ENCODE results near the gene CUEDC2.
A peak's percentile ranks its signal among the peaks of the same experiment; 100 is the strongest.

The CUEDC2 gene

DNA sequence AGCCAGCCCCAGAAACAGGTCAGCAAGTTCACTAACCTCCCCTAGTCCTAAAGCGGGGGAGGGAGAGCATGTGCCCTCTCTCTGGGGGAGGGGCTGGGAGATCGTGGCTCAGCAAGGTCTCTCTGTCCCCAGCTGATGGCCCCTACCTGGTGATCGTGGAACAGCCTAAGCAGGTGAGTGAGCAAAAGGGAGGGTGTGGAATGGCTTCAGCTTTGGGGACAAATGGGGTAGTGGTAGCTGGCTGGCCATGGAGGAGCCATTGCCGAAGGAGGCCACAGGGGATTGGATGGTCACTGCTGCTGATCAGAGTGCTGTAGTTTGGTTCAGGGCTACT, 36.1 kb downstream of the CUEDC2 start:
- DNase-seq = no peak

DNA sequence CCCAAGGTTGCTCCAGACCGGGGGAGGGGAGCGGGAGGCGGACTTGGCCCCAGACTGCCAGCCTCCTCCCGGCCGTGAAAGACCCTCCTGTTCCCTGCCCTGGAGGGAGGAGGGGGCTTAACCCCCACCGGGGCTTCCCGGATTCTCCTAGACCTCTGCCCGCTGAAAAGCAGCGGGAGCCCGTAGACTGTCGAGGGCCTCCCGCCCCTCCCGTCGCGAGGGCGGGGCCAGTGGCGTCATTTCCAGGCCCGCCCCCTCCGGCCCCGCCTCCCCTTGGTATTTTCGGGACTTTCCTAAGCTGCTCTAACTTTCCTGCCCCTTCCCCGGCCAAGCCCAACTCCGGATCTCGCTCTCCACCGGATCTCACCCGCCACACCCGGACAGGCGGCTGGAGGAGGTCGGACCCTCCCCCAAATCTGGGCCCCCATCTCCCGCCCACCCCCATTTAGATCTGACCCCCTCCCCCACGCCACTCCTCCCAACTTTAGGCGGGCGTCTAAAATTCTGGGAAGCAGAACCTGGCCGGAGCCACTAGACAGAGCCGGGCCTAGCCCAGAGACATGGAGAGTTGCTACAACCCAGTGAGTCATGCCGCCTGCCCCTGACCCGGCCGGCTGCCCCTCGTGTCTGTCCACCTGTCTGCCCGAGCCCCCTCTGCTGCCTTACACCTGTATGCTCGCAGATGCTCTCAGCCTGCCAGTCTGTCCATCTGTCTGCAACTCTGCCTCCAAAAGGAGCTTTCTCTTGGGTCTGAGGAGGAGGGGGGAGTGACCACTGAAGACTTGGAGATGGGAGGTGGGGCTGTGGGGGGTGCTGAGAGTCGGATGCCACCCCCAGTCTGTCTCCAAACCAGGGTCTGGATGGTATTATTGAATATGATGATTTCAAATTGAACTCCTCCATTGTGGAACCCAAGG, 36.7 kb downstream of the CUEDC2 start, which contains the start of gene NFKB2:
Gene NFKB2 (plus strand): TSS at position 306 of the 917 bp plus-strand sequence. CDS start 255 bp downstream, at position 561.
- peak; percentile 65 to 77 for DNase-seq

- DNase-seq = no peak
These were observed 37.5 kb downstream of the CUEDC2 start for GRCh38 chr10:102394801-102395399.

DNA sequence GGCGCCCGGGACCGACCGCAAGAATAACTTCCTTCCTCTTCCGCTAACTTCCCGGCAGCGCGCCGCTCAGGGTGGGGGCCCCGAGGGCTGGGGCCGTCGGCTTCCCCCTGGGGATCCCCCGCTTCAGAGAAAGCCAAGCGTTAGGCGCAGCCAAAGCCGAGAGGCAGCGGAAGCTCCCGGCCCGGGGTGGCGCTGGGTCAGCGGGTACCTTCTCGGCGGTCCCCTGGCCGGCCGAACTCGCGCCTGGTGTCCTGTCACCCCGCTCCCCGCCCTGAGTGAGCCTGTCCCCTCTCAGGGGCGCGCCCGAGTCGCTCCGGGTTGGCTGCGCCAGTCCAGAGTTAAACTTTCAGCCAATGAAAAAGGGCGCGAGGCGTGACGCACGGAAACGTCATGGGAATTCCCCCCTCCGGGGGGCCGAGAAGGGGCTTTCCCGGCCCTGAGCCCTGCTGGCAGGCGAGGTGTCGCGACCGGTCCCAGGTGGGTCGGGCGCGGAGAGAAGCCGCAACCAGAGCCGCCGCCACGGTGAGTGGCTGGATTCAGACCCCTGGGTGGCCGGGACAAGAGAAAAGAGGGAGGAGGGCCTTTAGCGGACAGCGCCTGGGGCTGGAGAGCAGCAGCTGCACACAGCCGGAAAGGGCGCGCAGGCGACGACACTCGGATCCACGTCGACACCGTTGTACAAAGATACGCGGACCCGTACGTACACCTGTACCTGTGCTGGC, 38.1 kb downstream of the CUEDC2 start:
- peak; percentile 57 to 87 for DNase-seq

DNA sequence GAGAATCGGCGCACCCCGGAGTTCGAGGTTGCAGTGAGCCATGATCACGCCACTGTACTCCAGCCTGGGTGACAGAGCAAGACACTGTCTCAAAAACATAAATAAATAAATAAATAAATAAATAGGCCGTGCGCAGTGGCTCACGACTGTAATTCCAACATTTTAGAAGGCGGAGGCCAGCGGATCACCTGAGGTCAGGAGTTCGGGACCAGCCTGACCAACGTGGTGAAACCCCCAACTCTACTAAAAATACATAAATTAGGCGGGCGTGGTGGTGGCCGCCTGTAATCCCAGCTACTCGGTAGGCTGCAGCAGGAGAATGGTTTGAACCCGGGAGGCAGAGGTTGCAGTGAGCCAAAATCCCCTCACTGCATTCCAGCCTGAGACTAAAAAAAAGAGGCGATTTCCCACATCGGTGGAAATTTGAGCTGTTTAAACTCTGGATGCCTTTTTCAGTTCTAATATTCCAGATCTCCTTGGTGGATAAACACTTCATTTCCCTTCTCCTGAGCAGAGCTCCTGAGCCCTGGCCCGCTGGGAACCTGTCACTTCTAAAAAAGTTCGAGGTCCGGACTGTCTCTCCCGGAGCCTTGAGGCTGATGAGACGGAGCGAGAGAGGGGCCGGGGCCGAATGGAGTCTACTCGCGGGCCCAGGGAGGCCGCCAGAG, 38.8 kb downstream of the CUEDC2 start:
- DNase-seq = no peak

DNA sequence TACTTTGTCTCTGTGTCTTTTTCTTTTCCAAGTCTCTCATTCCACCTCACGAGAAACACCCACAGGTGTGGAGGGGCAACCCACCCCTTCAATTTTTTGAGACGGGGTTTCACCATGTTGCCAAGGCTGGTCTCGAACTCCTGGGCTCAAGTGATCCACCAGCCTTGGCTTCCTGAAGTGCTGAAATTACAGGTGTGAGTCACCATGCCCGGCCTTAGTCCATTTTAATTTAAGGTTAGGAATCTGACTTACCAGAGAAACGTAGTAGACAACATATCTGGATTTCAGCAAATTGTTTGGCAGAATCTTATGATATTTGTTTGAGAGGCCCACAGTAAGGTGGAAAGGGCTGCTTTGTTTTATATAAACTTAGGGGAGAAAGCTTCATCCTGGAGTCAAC, 40.1 kb downstream of the CUEDC2 start:
- no peak for DNase-seq

- no peak for DNase-seq
These were observed 42.5 kb downstream of the CUEDC2 start for GRCh38 chr10:102389894-102390293.

DNA sequence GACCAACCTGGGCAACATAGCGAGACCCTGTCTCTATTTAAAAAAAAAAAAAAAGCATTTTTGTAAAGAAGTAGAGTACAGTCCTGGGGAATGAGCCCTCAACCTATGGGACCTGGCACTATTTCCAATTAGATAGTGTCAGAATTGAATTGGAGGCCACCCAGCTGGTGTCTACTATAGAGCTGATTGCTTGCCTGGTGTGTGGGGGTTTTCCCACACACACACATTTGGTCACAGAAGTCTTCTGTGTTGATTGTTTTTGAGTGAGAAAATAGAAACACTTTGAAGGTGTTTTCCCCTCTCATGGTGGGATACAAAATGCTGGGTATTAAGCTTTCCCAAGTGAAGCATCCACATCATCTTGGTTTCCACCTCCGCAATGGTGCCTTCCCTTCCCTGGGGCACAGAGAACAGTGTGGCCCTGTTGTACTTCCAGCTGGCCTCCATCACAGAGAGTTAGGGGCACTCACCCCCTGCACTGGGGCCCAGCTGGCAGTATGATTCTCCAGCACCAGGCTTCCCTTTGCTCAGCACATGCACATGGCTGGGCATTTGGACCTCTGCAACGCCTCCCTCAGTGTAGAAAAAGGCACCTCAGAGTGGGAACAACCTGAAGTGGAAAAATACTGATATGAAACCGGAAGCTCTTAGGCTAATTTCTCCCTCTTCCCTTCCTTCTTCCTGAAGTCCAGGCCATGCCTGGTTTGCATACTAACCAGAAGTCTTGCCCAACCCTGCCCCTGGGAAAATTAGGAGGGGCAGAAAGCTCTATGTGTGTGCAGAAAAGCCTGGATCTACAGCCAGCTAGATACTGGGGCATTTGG, 47.6 kb downstream of the CUEDC2 start:
- no peak for DNase-seq

DNA sequence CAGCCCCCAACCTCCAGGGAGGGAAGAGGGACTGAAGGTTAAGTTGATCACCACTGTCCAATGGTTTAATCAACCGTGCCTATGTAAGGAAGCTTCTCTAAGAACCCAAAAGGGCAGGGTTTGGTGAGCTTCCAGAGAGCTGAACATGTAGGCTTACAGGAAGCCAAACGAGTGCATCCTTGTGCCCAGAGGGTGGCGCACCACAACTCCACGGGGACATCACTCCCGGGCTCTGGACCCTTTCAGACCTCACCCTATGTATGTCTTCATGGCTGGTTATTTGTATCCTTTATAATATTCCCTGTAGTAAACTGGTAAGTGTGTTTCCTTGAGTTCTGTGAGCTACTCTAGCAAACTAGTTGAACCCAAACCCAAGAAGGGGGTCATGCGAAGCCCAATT, 48.3 kb downstream of the CUEDC2 start:
- no peak for DNase-seq

DNA sequence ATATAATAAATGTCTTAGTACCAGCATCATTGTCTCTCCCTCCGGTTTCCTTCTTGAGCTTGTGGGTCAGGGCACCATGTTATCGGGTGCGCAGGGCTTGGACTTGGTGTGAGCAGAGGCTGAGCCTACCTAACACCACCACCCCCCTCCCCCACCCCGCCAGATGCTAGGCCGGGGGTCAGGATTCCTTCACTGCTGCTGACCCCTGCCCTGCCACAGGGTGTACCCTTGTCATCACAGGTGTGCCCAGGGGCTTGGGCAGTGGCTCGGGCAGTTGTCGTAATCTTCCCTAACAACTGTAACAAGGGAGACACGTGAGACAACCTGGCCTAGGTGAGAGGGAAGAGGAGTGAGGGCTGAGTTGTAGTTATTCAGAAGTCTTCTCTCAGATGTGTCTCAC, 49.5 kb downstream of the CUEDC2 start:
- no peak for DNase-seq

- no peak for DNase-seq
These were observed 50.4 kb downstream of the CUEDC2 start for GRCh38 chr10:102381983-102382382.

GRCh38 chr10:102379383-102379782, 53.0 kb downstream of the CUEDC2 start:
- DNase-seq = no peak

- DNase-seq = no peak
These were observed 55.5 kb downstream of the CUEDC2 start for GRCh38 chr10:102376901-102377300.

GRCh38 chr10:102375867-102376266, 56.5 kb downstream of the CUEDC2 start:
- DNase-seq = no peak

- DNase-seq = no peak
These were observed 57.1 kb downstream of the CUEDC2 start for GRCh38 chr10:102375250-102375649.
